ENCODE data around the gene SPRR5.

DNA sequence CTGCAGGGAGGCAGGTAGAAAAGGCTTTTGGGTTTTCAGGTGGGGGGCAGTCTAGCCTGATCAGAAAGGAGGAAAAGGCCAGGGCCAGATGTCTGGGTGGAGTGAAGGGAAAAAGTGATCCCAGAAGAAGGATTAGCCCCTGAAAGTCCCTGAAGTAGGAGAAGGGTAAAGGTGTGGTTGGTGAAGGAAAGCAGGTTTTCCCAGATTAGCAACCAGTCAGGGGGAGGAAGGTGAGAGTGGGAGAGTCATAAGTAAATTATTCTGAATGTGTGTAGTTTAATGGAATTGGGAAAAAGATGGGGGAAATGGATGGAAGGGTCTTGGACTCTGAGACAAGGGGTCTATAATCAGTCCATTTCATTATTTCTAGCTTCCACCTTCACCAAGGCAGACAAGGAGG, 36.2 kb downstream of the SPRR5 start:
- TF ChIP-seq, protein P1, sequence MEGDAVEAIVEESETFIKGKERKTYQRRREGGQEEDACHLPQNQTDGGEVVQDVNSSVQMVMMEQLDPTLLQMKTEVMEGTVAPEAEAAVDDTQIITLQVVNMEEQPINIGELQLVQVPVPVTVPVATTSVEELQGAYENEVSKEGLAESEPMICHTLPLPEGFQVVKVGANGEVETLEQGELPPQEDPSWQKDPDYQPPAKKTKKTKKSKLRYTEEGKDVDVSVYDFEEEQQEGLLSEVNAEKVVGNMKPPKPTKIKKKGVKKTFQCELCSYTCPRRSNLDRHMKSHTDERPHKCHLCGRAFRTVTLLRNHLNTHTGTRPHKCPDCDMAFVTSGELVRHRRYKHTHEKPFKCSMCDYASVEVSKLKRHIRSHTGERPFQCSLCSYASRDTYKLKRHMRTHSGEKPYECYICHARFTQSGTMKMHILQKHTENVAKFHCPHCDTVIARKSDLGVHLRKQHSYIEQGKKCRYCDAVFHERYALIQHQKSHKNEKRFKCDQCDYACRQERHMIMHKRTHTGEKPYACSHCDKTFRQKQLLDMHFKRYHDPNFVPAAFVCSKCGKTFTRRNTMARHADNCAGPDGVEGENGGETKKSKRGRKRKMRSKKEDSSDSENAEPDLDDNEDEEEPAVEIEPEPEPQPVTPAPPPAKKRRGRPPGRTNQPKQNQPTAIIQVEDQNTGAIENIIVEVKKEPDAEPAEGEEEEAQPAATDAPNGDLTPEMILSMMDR (IDR thresholded peaks at IDR 0.05): no peak
- TF ChIP-seq POLR2A (IDR thresholded peaks at IDR 0.05): no peak

Measured in uterus (tissue), 2 donors.